Kidney epithelial cell (primary cell): ENCODE results near the gene APOL4. TPM values are rescaled to one million over a fixed set of nuclear protein-coding genes. Genes with fewer than 3 reads are reported as not detected.

Experiments used
- DNase-seq: peaks from one replicate; pipeline ENCODE4 v3.0.0-alpha.2; 2010; ENCODE audit warnings: low read depth
- H3K27me3 ChIP-seq: 2 replicates; pipeline ENCODE4 v1.6.0; 2011; ENCODE audit warnings: low read length; ENCODE audit not compliant: control insufficient read depth, insufficient read depth
- H3K36me3 ChIP-seq: 2 replicates; pipeline ENCODE4 v1.5.1; 2011; ENCODE audit warnings: low read length; ENCODE audit not compliant: control insufficient read depth, insufficient read depth
- H3K4me3 ChIP-seq: 2 replicates; pipeline ENCODE4 v1.5.1; 2011; ENCODE audit warnings: low read depth, mild to moderate bottlenecking, control low read depth, low read length
- CTCF ChIP-seq: IDR thresholded peaks from 2 replicates; pipeline ENCODE4 v1.5.1; 2011; ENCODE audit warnings: mild to moderate bottlenecking, moderate library complexity, low read length, control low read depth, inconsistent platforms; ENCODE audit not compliant: insufficient read depth, poor library complexity, severe bottlenecking
- total RNA-seq: library from RNA; depleted of rRNA; stranded (reverse); fragments of >200 nt; gene quantifications from 2 replicates; pipeline ENCODE4 v1.2.3, GENCODE V29; 2015

Gene APOL4
- total RNA-seq, 1 donor from 2014 or later = not detected

- H3K27me3 ChIP-seq = peaks cover 5% of the 10 kb centered on the region
- H3K4me3 ChIP-seq = no peak overlapping the region
- peak; percentile 88 for TF ChIP-seq CTCF
- H3K36me3 ChIP-seq = no peaks in the 10 kb centered on the region
- no peak for DNase-seq
These were observed 20.5 kb upstream of the APOL4 start for GRCh38 chr22:36221799-36222751.

GRCh38 chr22:36220451-36220921, 18.9 kb upstream of the APOL4 start:
- TF ChIP-seq CTCF = no peak
- H3K4me3 ChIP-seq = no peak overlapping the region
- no peaks in the 10 kb centered on the region for H3K36me3 ChIP-seq
- no peak for DNase-seq
- H3K27me3 ChIP-seq = peaks cover 5% of the 10 kb centered on the region

GRCh38 chr22:36218648-36219193, 17.1 kb upstream of the APOL4 start:
- no peak for TF ChIP-seq CTCF
- no peak for DNase-seq
- H3K27me3 ChIP-seq = peaks cover 14% of the 10 kb centered on the region
- no peaks in the 10 kb centered on the region for H3K36me3 ChIP-seq
- H3K4me3 ChIP-seq = no peak overlapping the region

- DNase-seq = no peak
- no peaks in the 10 kb centered on the region for H3K36me3 ChIP-seq
- no peak overlapping the region for H3K4me3 ChIP-seq
- TF ChIP-seq CTCF = no peak
- peaks cover 29% of the 10 kb centered on the region for H3K27me3 ChIP-seq
These were observed 14.4 kb upstream of the APOL4 start for GRCh38 chr22:36215981-36216380.

GRCh38 chr22:36213586-36213985, 12.0 kb upstream of the APOL4 start:
- peaks cover 25% of the 10 kb centered on the region for H3K27me3 ChIP-seq
- H3K36me3 ChIP-seq = no peaks in the 10 kb centered on the region
- DNase-seq = no peak
- TF ChIP-seq CTCF = no peak
- H3K4me3 ChIP-seq = no peak overlapping the region

GRCh38 chr22:36212901-36213300, 11.3 kb upstream of the APOL4 start:
- DNase-seq = no peak
- Histone ChIP-seq H3K36me3 (no peaks in the 10 kb centered on the region), H3K27me3 (peaks cover 25% of the 10 kb centered on the region), H3K4me3 (no peak overlapping the region)
- TF ChIP-seq CTCF = no peak
